ENCODE results near the gene HNF4A. TPM values are rescaled to one million over a fixed set of nuclear protein-coding genes. Genes with fewer than 3 reads are reported as not detected.

Gene HNF4A
- total RNA-seq, 2 experiments from 2014 or later: not detected

GRCh38 chr20:44467289-44467883, 111.9 kb downstream of the HNF4A start:
- H2AFZ ChIP-seq (ENCODE audit: low read length): no peak overlapping the region
- DNase-seq (ENCODE audit: low spot score): no peak
- no peaks in the 10 kb centered on the region for H3K4me1 ChIP-seq (ENCODE audit: insufficient read depth, low read length, poor library complexity, severe bottlenecking)
- H3K36me3 ChIP-seq (ENCODE audit: insufficient read depth, low read length): no peaks in the 10 kb centered on the region
- H3K4me3 ChIP-seq (ENCODE audit: low read depth, low read length, poor library complexity, severe bottlenecking): no peak overlapping the region
- no peaks in the 10 kb centered on the region for H3K9me2 ChIP-seq (ENCODE audit: insufficient read depth, low read length)
- no peaks in the 10 kb centered on the region for H3K79me2 ChIP-seq (ENCODE audit: insufficient read depth, low read depth, low read length)
- H3K9me3 ChIP-seq (ENCODE audit: low read length): no peaks in the 10 kb centered on the region
- BruUV-seq (replicated peaks): no TSS peak
- POLR2A ChIA-PET: no interaction called here
- CTCF ChIA-PET (ENCODE audit: unreplicated experiment): no interaction called here
- no peak overlapping the region for H3K4me2 ChIP-seq (ENCODE audit: low read length)
- H4K20me1 ChIP-seq (ENCODE audit: insufficient read depth, low read length): no peaks in the 10 kb centered on the region
- H3K27ac ChIP-seq (ENCODE audit: low read depth, low read length, poor library complexity, severe bottlenecking): no peak overlapping the region
- no peak for TF ChIP-seq EZH2phosphoT487 (IDR thresholded peaks at IDR 0.05; ENCODE audit: borderline replicate concordance, low read depth, low read length)
- TF ChIP-seq, protein P1, sequence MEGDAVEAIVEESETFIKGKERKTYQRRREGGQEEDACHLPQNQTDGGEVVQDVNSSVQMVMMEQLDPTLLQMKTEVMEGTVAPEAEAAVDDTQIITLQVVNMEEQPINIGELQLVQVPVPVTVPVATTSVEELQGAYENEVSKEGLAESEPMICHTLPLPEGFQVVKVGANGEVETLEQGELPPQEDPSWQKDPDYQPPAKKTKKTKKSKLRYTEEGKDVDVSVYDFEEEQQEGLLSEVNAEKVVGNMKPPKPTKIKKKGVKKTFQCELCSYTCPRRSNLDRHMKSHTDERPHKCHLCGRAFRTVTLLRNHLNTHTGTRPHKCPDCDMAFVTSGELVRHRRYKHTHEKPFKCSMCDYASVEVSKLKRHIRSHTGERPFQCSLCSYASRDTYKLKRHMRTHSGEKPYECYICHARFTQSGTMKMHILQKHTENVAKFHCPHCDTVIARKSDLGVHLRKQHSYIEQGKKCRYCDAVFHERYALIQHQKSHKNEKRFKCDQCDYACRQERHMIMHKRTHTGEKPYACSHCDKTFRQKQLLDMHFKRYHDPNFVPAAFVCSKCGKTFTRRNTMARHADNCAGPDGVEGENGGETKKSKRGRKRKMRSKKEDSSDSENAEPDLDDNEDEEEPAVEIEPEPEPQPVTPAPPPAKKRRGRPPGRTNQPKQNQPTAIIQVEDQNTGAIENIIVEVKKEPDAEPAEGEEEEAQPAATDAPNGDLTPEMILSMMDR (conservative IDR thresholded peaks at IDR 0.05; ENCODE audit: low read length): no peak
- intact Hi-C loops (cut with micrococcal nuclease; ENCODE audit: unreplicated experiment): no loop called here

DNA sequence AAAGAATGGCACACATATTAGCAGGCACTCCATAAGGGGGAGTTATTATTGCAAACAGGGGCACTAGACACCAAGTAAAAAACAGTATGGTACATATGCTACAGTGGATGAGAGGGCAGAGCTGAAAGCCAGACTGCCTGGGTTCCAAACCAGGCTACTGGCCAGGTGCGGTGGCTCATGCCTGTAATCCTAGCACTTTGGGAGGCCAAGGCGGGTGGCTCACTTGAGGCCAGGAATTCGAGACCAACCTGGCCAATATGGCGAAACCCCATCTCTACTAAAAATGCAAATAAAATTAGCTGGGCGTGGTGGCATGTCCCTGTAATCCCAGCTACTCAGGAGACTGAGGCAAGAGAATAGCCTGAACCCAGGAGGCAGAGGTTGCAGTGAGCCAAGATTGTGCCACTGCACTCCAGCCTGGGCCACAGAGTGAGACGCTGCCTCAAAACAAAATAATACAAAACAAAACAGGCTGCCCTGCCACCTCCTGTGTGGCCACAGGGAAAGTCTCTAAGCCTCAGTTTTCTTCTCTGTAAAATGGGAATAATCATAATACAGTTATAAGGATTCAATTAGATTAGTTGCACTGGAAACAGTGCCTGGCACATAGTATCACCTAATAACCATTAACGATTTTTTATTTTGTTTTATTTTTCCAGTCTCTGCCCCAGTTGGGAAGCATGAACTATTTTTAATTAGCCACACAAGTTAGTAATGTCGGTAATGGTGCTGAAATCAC, 112.7 kb downstream of the HNF4A start:
- intact Hi-C loops (cut with micrococcal nuclease; ENCODE audit: unreplicated experiment): no loop called here
- Histone ChIP-seq H3K27ac (ENCODE audit: low read depth, low read length, poor library complexity, severe bottlenecking) (no peak overlapping the region), H3K36me3 (ENCODE audit: insufficient read depth, low read length) (no peaks in the 10 kb centered on the region), H4K20me1 (ENCODE audit: insufficient read depth, low read length) (no peaks in the 10 kb centered on the region), H2AFZ (ENCODE audit: low read length) (no peak overlapping the region), H3K9me2 (ENCODE audit: insufficient read depth, low read length) (no peaks in the 10 kb centered on the region), H3K9me3 (ENCODE audit: low read length) (no peaks in the 10 kb centered on the region), H3K4me3 (ENCODE audit: low read depth, low read length, poor library complexity, severe bottlenecking) (no peak overlapping the region), H3K4me2 (ENCODE audit: low read length) (no peak overlapping the region), H3K79me2 (ENCODE audit: insufficient read depth, low read depth, low read length) (no peaks in the 10 kb centered on the region), H3K4me1 (ENCODE audit: insufficient read depth, low read length, poor library complexity, severe bottlenecking) (no peaks in the 10 kb centered on the region)
- ChIA-PET CTCF (ENCODE audit: unreplicated experiment) (no interaction called here), POLR2A (no interaction called here)
- DNase-seq (ENCODE audit: low spot score): no peak
- BruUV-seq (replicated peaks): no TSS peak
- no peak for TF ChIP-seq EZH2phosphoT487 (IDR thresholded peaks at IDR 0.05; ENCODE audit: borderline replicate concordance, low read depth, low read length)
- TF ChIP-seq, protein P1 (conservative IDR thresholded peaks at IDR 0.05; ENCODE audit: low read length): no peak

- TF ChIP-seq EZH2phosphoT487 (IDR thresholded peaks at IDR 0.05; ENCODE audit: borderline replicate concordance, low read depth, low read length): no peak
- TF ChIP-seq, protein P1 (conservative IDR thresholded peaks at IDR 0.05; ENCODE audit: low read length): no peak
- POLR2A ChIA-PET: interaction anchor here (0.6 to 1.3 kb wide), 3 partner anchors 10 to 255 kb away, joined by 3 to 5 read pairs (median 3); no protein-coding TSS in a partner anchor
- Histone ChIP-seq H3K9me3 (ENCODE audit: low read length) (no peaks in the 10 kb centered on the region), H2AFZ (ENCODE audit: low read length) (no peak overlapping the region), H4K20me1 (ENCODE audit: insufficient read depth, low read length) (no peaks in the 10 kb centered on the region), H3K79me2 (ENCODE audit: insufficient read depth, low read depth, low read length) (no peaks in the 10 kb centered on the region), H3K36me3 (ENCODE audit: insufficient read depth, low read length) (no peaks in the 10 kb centered on the region), H3K4me2 (ENCODE audit: low read length) (no peak overlapping the region), H3K9me2 (ENCODE audit: insufficient read depth, low read length) (no peaks in the 10 kb centered on the region), H3K4me1 (ENCODE audit: insufficient read depth, low read length, poor library complexity, severe bottlenecking) (peaks cover 5% of the 10 kb centered on the region), H3K27ac (ENCODE audit: low read depth, low read length, poor library complexity, severe bottlenecking) (no peak overlapping the region), H3K4me3 (ENCODE audit: low read depth, low read length, poor library complexity, severe bottlenecking) (no peak overlapping the region)
- no peak for DNase-seq (ENCODE audit: low spot score)
- intact Hi-C loops (cut with micrococcal nuclease; ENCODE audit: unreplicated experiment): no loop called here
- CTCF ChIA-PET (ENCODE audit: unreplicated experiment): no interaction called here
- no TSS peak for BruUV-seq (replicated peaks)
Measured at GRCh38 chr20:44470327-44470726, 114.8 kb downstream of the HNF4A start.

Data from OCI-LY7 (cell line).